SU-DHL-6 (cell line): Measurements from ENCODE around the gene PTPRH.

Experiments
- H2AFZ ChIP-seq: fragments of 200-600 bp; sonication (generic); 2 replicates; pipeline ENCODE4 v1.6.1; 2014; ENCODE audit warnings: low read depth, mild to moderate bottlenecking, moderate library complexity, mixed read lengths, antibody characterized with exemption, low read length; ENCODE audit not compliant: severe bottlenecking
- H3F3A ChIP-seq: fragments of 200-600 bp; shearing (Covaris generic); 2 replicates; pipeline ENCODE4 v1.6.0; 2016; ENCODE audit warnings: antibody characterized with exemption, mild to moderate bottlenecking; ENCODE audit not compliant: insufficient read depth
- H3K27ac ChIP-seq: fragments of 200-600 bp; sonication (generic); 2 replicates; pipeline ENCODE4 v1.5.1; 2016; ENCODE audit warnings: low read depth, mild to moderate bottlenecking, low read length, moderate library complexity, mixed read lengths
- H3K27me3 ChIP-seq: fragments of 200-600 bp; sonication (generic), shearing (Covaris generic); 2 replicates; pipeline ENCODE4 v1.6.0; 2014; ENCODE audit warnings: mild to moderate bottlenecking, low read length
- H3K36me3 ChIP-seq: fragments of 200-600 bp; sonication (generic); 2 replicates; pipeline ENCODE4 v1.6.1; 2014; ENCODE audit warnings: mild to moderate bottlenecking, low read length, mixed read lengths
- H3K4me2 ChIP-seq: fragments of 300-600, 200-600 bp; shearing (Covaris generic), sonication (generic); 2 replicates; pipeline ENCODE4 v1.6.0; 2014; ENCODE audit warnings: low read length, low read depth, mild to moderate bottlenecking; ENCODE audit not compliant: poor library complexity, severe bottlenecking
- H3K4me3 ChIP-seq: fragments of 200-600 bp; sonication (generic); 2 replicates; pipeline ENCODE4 v1.5.1; 2014; ENCODE audit warnings: antibody characterized with exemption, low read length, mild to moderate bottlenecking, mixed read lengths; ENCODE audit not compliant: insufficient read depth, poor library complexity, severe bottlenecking
- H3K79me2 ChIP-seq: fragments of 200-600 bp; sonication (generic); 2 replicates; pipeline ENCODE4 v1.6.1; 2014; ENCODE audit warnings: mild to moderate bottlenecking, low read length, moderate library complexity; ENCODE audit not compliant: insufficient read depth
- H3K9ac ChIP-seq: fragments of 200-600 bp; sonication (generic); 2 replicates; pipeline ENCODE4 v1.7.0; 2014; ENCODE audit warnings: mild to moderate bottlenecking, low read length
- H3K9me2 ChIP-seq: fragments of 200-600 bp; sonication (generic); replicated peaks from 2 replicates; pipeline ENCODE4 v1.6.1; 2014; ENCODE audit warnings: low read length; ENCODE audit not compliant: insufficient read depth
- H3K9me3 ChIP-seq: fragments of 200-600 bp; sonication (generic); 2 replicates; pipeline ENCODE4 v1.6.1; 2014; ENCODE audit warnings: low read length, mixed read lengths; ENCODE audit not compliant: insufficient read depth
- H4K20me1 ChIP-seq: fragments of 200-600 bp; sonication (generic); 2 replicates; pipeline ENCODE4 v1.6.1; 2014; ENCODE audit warnings: low read depth, mild to moderate bottlenecking, antibody characterized with exemption, low read length, moderate library complexity, mixed read lengths
- EZH2phosphoT487 ChIP-seq: fragments of 200-600 bp; sonication (generic), shearing (Covaris generic); conservative IDR thresholded peaks from 2 replicates; pipeline ENCODE4 v1.6.1; 2018; ENCODE audit warnings: mild to moderate bottlenecking, antibody characterized with exemption, low read length, moderate library complexity, mixed read lengths
- TF ChIP-seq, protein P1 (sequence below): fragments of 200-600 bp; sonication (generic); IDR thresholded peaks from one replicate; pipeline ENCODE4 v1.5.1; 2017; ENCODE audit warnings: antibody characterized with exemption, mild to moderate bottlenecking, low read length, moderate library complexity; ENCODE audit not compliant: insufficient read depth, poor library complexity, severe bottlenecking

Gene PTPRH

DNA sequence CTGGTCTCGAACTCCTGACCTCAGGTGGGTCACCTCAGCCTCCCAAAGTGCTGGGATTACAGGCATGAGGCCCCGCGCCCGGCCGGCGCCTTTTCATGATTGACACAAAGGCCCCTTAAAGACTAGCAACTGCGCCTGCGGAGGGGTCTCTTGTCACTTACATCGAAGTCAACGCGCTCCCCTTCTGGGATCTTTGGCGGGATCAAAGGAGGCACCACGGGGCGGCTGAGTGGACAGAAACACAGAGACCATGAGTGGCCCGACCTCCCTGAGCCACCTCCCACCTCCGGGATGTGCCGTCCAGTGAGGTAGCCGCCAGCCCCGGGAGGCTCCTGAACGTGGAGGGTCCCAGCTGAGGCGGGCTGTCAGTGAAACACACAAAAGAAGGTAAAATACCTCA, 67.6 kb downstream of the PTPRH start:
- Histone ChIP-seq H2AFZ (no peak overlapping the region), H3K27ac (no peak overlapping the region), H3F3A (no peaks in the 10 kb centered on the region), H3K9me2 (no peaks in the 10 kb centered on the region), H3K79me2 (no peaks in the 10 kb centered on the region), H3K27me3 (no peaks in the 10 kb centered on the region), H3K36me3 (no peaks in the 10 kb centered on the region), H4K20me1 (no peaks in the 10 kb centered on the region), H3K9ac (no peak overlapping the region), H3K4me3 (no peak overlapping the region), H3K4me2 (no peak overlapping the region), H3K9me3 (no peaks in the 10 kb centered on the region)
- TF ChIP-seq, protein P1, sequence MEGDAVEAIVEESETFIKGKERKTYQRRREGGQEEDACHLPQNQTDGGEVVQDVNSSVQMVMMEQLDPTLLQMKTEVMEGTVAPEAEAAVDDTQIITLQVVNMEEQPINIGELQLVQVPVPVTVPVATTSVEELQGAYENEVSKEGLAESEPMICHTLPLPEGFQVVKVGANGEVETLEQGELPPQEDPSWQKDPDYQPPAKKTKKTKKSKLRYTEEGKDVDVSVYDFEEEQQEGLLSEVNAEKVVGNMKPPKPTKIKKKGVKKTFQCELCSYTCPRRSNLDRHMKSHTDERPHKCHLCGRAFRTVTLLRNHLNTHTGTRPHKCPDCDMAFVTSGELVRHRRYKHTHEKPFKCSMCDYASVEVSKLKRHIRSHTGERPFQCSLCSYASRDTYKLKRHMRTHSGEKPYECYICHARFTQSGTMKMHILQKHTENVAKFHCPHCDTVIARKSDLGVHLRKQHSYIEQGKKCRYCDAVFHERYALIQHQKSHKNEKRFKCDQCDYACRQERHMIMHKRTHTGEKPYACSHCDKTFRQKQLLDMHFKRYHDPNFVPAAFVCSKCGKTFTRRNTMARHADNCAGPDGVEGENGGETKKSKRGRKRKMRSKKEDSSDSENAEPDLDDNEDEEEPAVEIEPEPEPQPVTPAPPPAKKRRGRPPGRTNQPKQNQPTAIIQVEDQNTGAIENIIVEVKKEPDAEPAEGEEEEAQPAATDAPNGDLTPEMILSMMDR, result no peak
- TF ChIP-seq EZH2phosphoT487, result no peak

DNA sequence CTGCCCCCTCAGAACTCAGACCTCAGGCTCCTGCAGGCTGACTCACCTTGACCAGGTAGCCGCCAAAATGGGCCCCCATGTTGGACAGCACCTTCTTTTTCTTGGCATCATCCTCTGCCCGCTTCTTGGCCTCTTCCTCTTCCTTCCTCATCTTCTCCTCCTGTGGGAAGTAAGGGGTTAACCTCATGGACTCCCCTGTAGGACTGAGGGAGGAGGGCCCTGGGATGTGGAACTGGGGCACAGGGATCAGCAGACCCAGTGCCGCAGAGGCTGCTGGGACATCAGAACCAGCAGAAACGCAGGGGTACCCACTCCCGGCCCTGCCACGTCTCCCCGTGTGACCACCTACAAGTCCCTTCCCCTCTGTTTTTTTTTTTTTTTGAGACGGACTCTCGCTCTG, 71.4 kb downstream of the PTPRH start:
- Histone ChIP-seq H3K36me3 (no peaks in the 10 kb centered on the region), H3F3A (no peaks in the 10 kb centered on the region), H3K4me3 (no peak overlapping the region), H3K27ac (no peak overlapping the region), H3K4me2 (no peak overlapping the region), H3K9me3 (no peaks in the 10 kb centered on the region), H3K9ac (no peak overlapping the region), H4K20me1 (no peaks in the 10 kb centered on the region), H3K9me2 (no peaks in the 10 kb centered on the region), H3K79me2 (no peaks in the 10 kb centered on the region), H2AFZ (no peak overlapping the region), H3K27me3 (no peaks in the 10 kb centered on the region)
- TF ChIP-seq, protein P1, result no peak
- TF ChIP-seq EZH2phosphoT487, result no peak

DNA sequence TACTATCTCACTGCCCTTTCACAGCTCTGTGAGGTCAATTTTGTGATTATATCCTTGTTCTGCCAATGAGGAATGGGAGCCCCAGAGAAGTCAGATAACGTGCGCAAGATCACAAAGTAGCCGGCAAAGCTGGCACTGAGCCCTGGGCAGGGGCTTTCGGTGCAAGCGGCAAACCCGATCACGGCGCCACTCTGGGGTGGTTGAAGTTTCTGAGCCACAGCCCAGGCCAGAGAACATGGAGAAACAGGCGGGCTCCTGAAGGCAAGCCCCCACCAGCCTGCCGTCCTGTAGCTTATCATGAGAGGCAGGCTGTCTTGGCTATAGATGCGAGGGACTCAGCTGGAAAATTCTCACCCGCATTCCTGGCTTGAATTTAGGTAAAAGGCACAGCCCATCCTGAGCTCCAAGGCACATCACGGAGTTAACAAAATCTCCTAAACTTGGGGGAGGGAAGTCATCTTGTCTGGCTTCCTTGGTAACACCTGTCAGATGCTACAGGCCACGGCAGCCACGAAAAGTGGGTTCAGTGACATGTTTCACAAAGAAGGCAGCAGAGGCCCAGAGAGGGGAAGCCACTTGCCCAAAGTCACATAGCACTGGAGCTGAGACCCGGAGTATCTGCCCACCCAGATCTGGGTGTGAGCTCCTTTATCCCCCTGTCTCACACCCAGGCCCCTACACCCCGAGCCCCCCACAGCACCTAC, 72.8 kb downstream of the PTPRH start:
- H2AFZ ChIP-seq, result no peak overlapping the region
- no peaks in the 10 kb centered on the region for H3K9me3 ChIP-seq
- no peaks in the 10 kb centered on the region for H3K27me3 ChIP-seq
- no peaks in the 10 kb centered on the region for H4K20me1 ChIP-seq
- no peaks in the 10 kb centered on the region for H3K9me2 ChIP-seq
- no peak overlapping the region for H3K27ac ChIP-seq
- H3K4me3 ChIP-seq, result no peak overlapping the region
- H3K36me3 ChIP-seq, result no peaks in the 10 kb centered on the region
- TF ChIP-seq EZH2phosphoT487, result no peak
- TF ChIP-seq, protein P1, result no peak
- H3K4me2 ChIP-seq, result no peak overlapping the region
- H3K79me2 ChIP-seq, result no peaks in the 10 kb centered on the region
- H3K9ac ChIP-seq, result no peak overlapping the region
- H3F3A ChIP-seq, result no peaks in the 10 kb centered on the region
